KMS-11 (cell line): ENCODE measurements around the gene IRF2BP1.

Source experiments
- H2AFZ ChIP-seq: fragments of 200-600 bp; sonication (generic); 2 replicates; pipeline ENCODE4 v1.6.1; 2016; ENCODE audit warnings: antibody characterized with exemption, mixed run types, low read depth
- H3K27ac ChIP-seq: fragments of 200-600 bp; sonication (generic); 2 replicates; pipeline ENCODE4 v1.6.1; 2016; ENCODE audit warnings: mild to moderate bottlenecking, mixed run types
- H3K27me3 ChIP-seq: fragments of 200-600 bp; sonication (generic); 2 replicates; pipeline ENCODE4 v1.6.1; 2017; ENCODE audit warnings: mild to moderate bottlenecking, low read depth, mixed run types, moderate library complexity; ENCODE audit not compliant: insufficient read depth
- H3K36me3 ChIP-seq: fragments of 200-600 bp; sonication (generic); 2 replicates; pipeline ENCODE4 v1.6.1; 2017; ENCODE audit warnings: mild to moderate bottlenecking, mixed run types; ENCODE audit not compliant: insufficient read depth
- H3K4me1 ChIP-seq: fragments of 200-600 bp; sonication (generic); 2 replicates; pipeline ENCODE4 v1.6.1; 2016; ENCODE audit warnings: mild to moderate bottlenecking, low read depth, mixed run types; ENCODE audit not compliant: poor library complexity, severe bottlenecking
- H3K4me2 ChIP-seq: fragments of 200-600 bp; sonication (generic); 2 replicates; pipeline ENCODE4 v1.7.0; 2016; ENCODE audit warnings: mild to moderate bottlenecking, mixed run types
- H3K4me3 ChIP-seq: fragments of 200-600 bp; sonication (generic); IDR thresholded peaks from 2 replicates; pipeline ENCODE4 v1.6.1; 2017; ENCODE audit warnings: low read depth, low read length, mixed read lengths; ENCODE audit not compliant: insufficient read depth
- H3K79me2 ChIP-seq: fragments of 200-600 bp; sonication (generic); 2 replicates; pipeline ENCODE4 v1.6.1; 2016; ENCODE audit warnings: low read depth, mixed run types; ENCODE audit not compliant: insufficient read depth
- H3K9ac ChIP-seq: fragments of 200-600 bp; sonication (generic); 2 replicates; pipeline ENCODE4 v1.6.1; 2016; ENCODE audit warnings: mild to moderate bottlenecking, mixed run types
- H4K20me1 ChIP-seq: fragments of 200-600 bp; sonication (generic); 2 replicates; pipeline ENCODE4 v1.6.1; 2016; ENCODE audit warnings: mild to moderate bottlenecking, mixed run types; ENCODE audit not compliant: insufficient read depth
- CTCF ChIP-seq: fragments of 200-600 bp; sonication (generic); conservative IDR thresholded peaks from 2 replicates; pipeline ENCODE4 v1.6.1; 2017; ENCODE audit warnings: low read depth, mild to moderate bottlenecking, antibody characterized with exemption, low read length, moderate library complexity, mixed read lengths

Gene IRF2BP1

GRCh38 chr19:45876411-45877197, 9.3 kb downstream of the IRF2BP1 start:
- no peak for TF ChIP-seq CTCF
- Histone ChIP-seq H3K4me3 (no peak overlapping the region), H3K27me3 (peaks cover 27% of the 10 kb centered on the region; the same call in 1 of the 2 replicates), H3K4me2 (no peak overlapping the region), H2AFZ (no peak overlapping the region), H3K27ac (no peak overlapping the region), H3K4me1 (peaks cover 6% of the 10 kb centered on the region), H3K9ac (no peak overlapping the region), H3K79me2 (no peaks in the 10 kb centered on the region), H3K36me3 (no peaks in the 10 kb centered on the region), H4K20me1 (no peaks in the 10 kb centered on the region)

GRCh38 chr19:45876161-45876410, 9.9 kb downstream of the IRF2BP1 start:
- Histone ChIP-seq H3K4me1 (peaks cover 3% of the 10 kb centered on the region), H3K9ac (no peak overlapping the region), H2AFZ (no peak overlapping the region), H4K20me1 (no peaks in the 10 kb centered on the region), H3K79me2 (no peaks in the 10 kb centered on the region), H3K4me3 (no peak overlapping the region), H3K4me2 (no peak overlapping the region), H3K27me3 (peaks cover 32% of the 10 kb centered on the region; the same call in 1 of the 2 replicates), H3K36me3 (no peaks in the 10 kb centered on the region), H3K27ac (no peak overlapping the region)
- TF ChIP-seq CTCF = no peak

GRCh38 chr19:45874620-45874966, 11.3 kb downstream of the IRF2BP1 start:
- Histone ChIP-seq H3K4me1 (peaks cover 4% of the 10 kb centered on the region), H2AFZ (no peak overlapping the region), H3K27me3 (peaks cover 46% of the 10 kb centered on the region; the same call in 1 of the 2 replicates), H3K27ac (no peak overlapping the region), H3K36me3 (no peaks in the 10 kb centered on the region), H3K4me2 (no peak overlapping the region), H3K9ac (no peak overlapping the region), H3K4me3 (no peak overlapping the region), H3K79me2 (no peaks in the 10 kb centered on the region), H4K20me1 (no peaks in the 10 kb centered on the region)
- TF ChIP-seq CTCF = no peak

GRCh38 chr19:45873219-45873772, 12.6 kb downstream of the IRF2BP1 start:
- Histone ChIP-seq H3K4me2 (no peak overlapping the region), H3K9ac (no peak overlapping the region), H3K4me3 (no peak overlapping the region)

More at GRCh38 chr19:45873219-45873772, 12.6 kb downstream of the IRF2BP1 start:
- Histone ChIP-seq H4K20me1 (no peaks in the 10 kb centered on the region), H3K27me3 (peaks cover 54% of the 10 kb centered on the region; the same call in 1 of the 2 replicates), H3K4me1 (peaks cover 4% of the 10 kb centered on the region), H3K79me2 (no peaks in the 10 kb centered on the region), H3K36me3 (no peaks in the 10 kb centered on the region), H3K27ac (no peak overlapping the region), H2AFZ (no peak overlapping the region)
- no peak for TF ChIP-seq CTCF
